HCT116 (cell line): Measurements from ENCODE around the gene CA4. TPM values are rescaled to one million over a fixed set of nuclear protein-coding genes. Genes with fewer than 3 reads are reported as not detected.

Experiments
- ATAC-seq: fragments of 200-7000 bp; cut with Tn5 transposase; 2 replicates; pipeline ENCODE4 v1.9.1; 2020; ENCODE audit warnings: mild to moderate bottlenecking, moderate library complexity
- BruUV-seq: library from RNA; stranded (reverse); fragments of 400-500 nt; replicated peaks from 2 replicates; lab custom pipeline; 2021; lab: Mats Ljungman, UMichigan
- CTCF ChIA-PET: fragments of 300-600 bp; sonication (Branson Sonifier 250); formaldehyde crosslinking; loops from one replicate; lab custom pipeline; 2021; ENCODE audit warnings: antibody characterized with exemption; lab: Charles Lee
- POLR2A ChIA-PET: fragments of 300-600, 350-600 bp; sonication (Branson Sonifier 250); formaldehyde crosslinking; loops from one replicate; lab custom pipeline; 2021; ENCODE audit warnings: antibody characterized with exemption; lab: Charles Lee
- RAD21 ChIA-PET, 2 experiments: fragments of 300-600 bp; sonication (Branson Sonifier 250); formaldehyde crosslinking; loops; one replicate each; lab custom pipeline; 2023; ENCODE audit warnings: low total read pairs in 2 of 2; ENCODE audit not compliant: uncharacterized antibody in 2 of 2, unreplicated experiment in 2 of 2, low non-redundant PET in 1 of 2; lab: Charles Lee
- DNase-seq: peaks from one replicate; pipeline ENCODE4 v3.0.0-alpha.2; 2010; ENCODE audit warnings: low read depth, low spot score
- H2AFZ ChIP-seq: fragments of 200-600 bp; shearing (Covaris generic), sonication (generic); 2 replicates; pipeline ENCODE4 v1.6.1; 2017; ENCODE audit warnings: low read depth, mixed run types, mixed read lengths, antibody characterized with exemption, low read length; ENCODE audit not compliant: poor library complexity, severe bottlenecking
- H3K27ac ChIP-seq: 2 replicates; pipeline ENCODE4 v1.5.1; 2012; ENCODE audit warnings: low read depth, low read length
- H3K27me3 ChIP-seq: fragments of 200-600 bp; sonication (generic); 2 replicates; pipeline ENCODE4 v1.6.1; 2016; ENCODE audit warnings: mixed run types, low read length, mixed read lengths; ENCODE audit not compliant: insufficient read depth
- H3K36me3 ChIP-seq, 2 experiments: fragments of 200-500 bp in 1 of 2; fragments of 200-600 bp in 1 of 2; sonication (Bioruptor generic) in 1 of 2; sonication (generic) in 1 of 2; 2 replicates each; pipeline versions ENCODE4 v1.5.1 to v1.6.1; 2014 to 2016; ENCODE audit warnings: low read length in 2 of 2, inconsistent platforms in 1 of 2, mixed read lengths in 1 of 2, mixed run types in 1 of 2; ENCODE audit not compliant: insufficient read depth in 2 of 2, control insufficient read depth in 1 of 2
- H3K4me1 ChIP-seq, 2 experiments: fragments of 200-600 bp in 1 of 2; sonication (generic) in 1 of 2; 2 replicates each; pipeline versions ENCODE4 v1.5.1 to v1.6.1; 2012 to 2017; ENCODE audit warnings: low read length in 2 of 2, inconsistent platforms in 1 of 2, mild to moderate bottlenecking in 1 of 2, mixed read lengths in 1 of 2, mixed run types in 1 of 2, moderate library complexity in 1 of 2; ENCODE audit not compliant: insufficient read depth in 2 of 2, control insufficient read depth in 1 of 2
- H3K4me2 ChIP-seq: fragments of 200-600 bp; sonication (generic); 2 replicates; pipeline ENCODE4 v1.6.1; 2017; ENCODE audit warnings: mixed run types, low read length, mixed read lengths
- H3K4me3 ChIP-seq, 2 experiments: fragments of 200-600 bp in 1 of 2; sonication (generic) in 1 of 2; replicated peaks in 1 of 2; 2 replicates each; pipeline ENCODE4 v1.5.1; 2011 to 2016; ENCODE audit warnings: low read length in 2 of 2, control low read depth in 1 of 2, low read depth in 1 of 2, mild to moderate bottlenecking in 1 of 2, mixed read lengths in 1 of 2, mixed run types in 1 of 2
- H3K79me2 ChIP-seq: fragments of 200-600 bp; sonication (generic); 2 replicates; pipeline ENCODE4 v1.6.1; 2017; ENCODE audit warnings: mild to moderate bottlenecking, mixed run types, low read length, moderate library complexity, mixed read lengths; ENCODE audit not compliant: insufficient read depth
- H3K9ac ChIP-seq: fragments of 200-600 bp; sonication (generic); 2 replicates; pipeline ENCODE4 v1.6.1; 2016; ENCODE audit warnings: low read length, mixed read lengths
- H3K9me2 ChIP-seq: fragments of 200-600 bp; sonication (generic), shearing (Covaris generic); 2 replicates; pipeline ENCODE4 v1.6.1; 2017; ENCODE audit warnings: mixed run types, mild to moderate bottlenecking, moderate library complexity; ENCODE audit not compliant: insufficient read depth
- H3K9me3 ChIP-seq, 2 experiments: fragments of 200-500 bp in 1 of 2; fragments of 200-600 bp in 1 of 2; sonication (Bioruptor generic) in 1 of 2; sonication (generic) in 1 of 2; 2 replicates each; pipeline ENCODE4 v1.6.1; 2014 to 2017; ENCODE audit warnings: low read length in 2 of 2, mixed read lengths in 2 of 2, inconsistent platforms in 1 of 2, low read depth in 1 of 2, mild to moderate bottlenecking in 1 of 2, mixed run types in 1 of 2, moderate library complexity in 1 of 2; ENCODE audit not compliant: control insufficient read depth in 1 of 2, insufficient read depth in 1 of 2
- H4K20me1 ChIP-seq: fragments of 200-600 bp; sonication (generic), shearing (Covaris generic); 2 replicates; pipeline ENCODE4 v1.6.1; 2017; ENCODE audit warnings: mixed run types, mild to moderate bottlenecking, moderate library complexity; ENCODE audit not compliant: insufficient read depth
- CEBPB ChIP-seq: IDR thresholded peaks from 2 replicates; pipeline ENCODE4 v1.6.1; 2012; ENCODE audit warnings: low read depth
- EGR1 ChIP-seq: IDR thresholded peaks from 2 replicates; pipeline ENCODE4 v1.6.1; 2012; ENCODE audit warnings: low read depth
- ELF1 ChIP-seq: IDR thresholded peaks from 2 replicates; pipeline ENCODE4 v1.6.1; 2012; ENCODE audit warnings: low read depth, borderline replicate concordance
- EZH2 ChIP-seq: fragments of 200-600 bp; sonication (generic); IDR thresholded peaks from 2 replicates; pipeline ENCODE4 v1.6.1; 2017; ENCODE audit warnings: antibody characterized with exemption, mixed run types
- FOSL1 ChIP-seq: IDR thresholded peaks from 2 replicates; pipeline ENCODE4 v1.6.1; 2012; ENCODE audit warnings: low read depth
- JUND ChIP-seq: IDR thresholded peaks from 2 replicates; pipeline ENCODE4 v1.6.1; 2012
- POLR2A ChIP-seq: IDR thresholded peaks from 2 replicates; pipeline ENCODE4 v1.7.0; 2011; ENCODE audit warnings: borderline replicate concordance; ENCODE audit not compliant: insufficient read depth, insufficient read length; ENCODE audit errors: extremely low read depth
- POLR2AphosphoS5 ChIP-seq: IDR thresholded peaks from 2 replicates; pipeline ENCODE4 v1.6.1; 2011; ENCODE audit warnings: mild to moderate bottlenecking, low read depth, low read length, moderate library complexity
- SP1 ChIP-seq: IDR thresholded peaks from 2 replicates; pipeline ENCODE4 v1.6.1; 2012; ENCODE audit warnings: low read depth
- SRF ChIP-seq: IDR thresholded peaks from 2 replicates; pipeline ENCODE4 v1.6.1; 2012; ENCODE audit warnings: low read depth
- YY1 ChIP-seq: IDR thresholded peaks from 2 replicates; pipeline ENCODE4 v1.6.1; 2011; ENCODE audit warnings: low read length, low read depth, moderate library complexity, mild to moderate bottlenecking; ENCODE audit not compliant: insufficient replicate concordance; ENCODE audit errors: extremely low read depth
- ZBTB33 ChIP-seq: IDR thresholded peaks from 2 replicates; pipeline ENCODE4 v1.6.1; 2011; ENCODE audit warnings: mild to moderate bottlenecking, low read length, moderate library complexity; ENCODE audit not compliant: insufficient replicate concordance; ENCODE audit errors: extremely low read depth
- ZFX ChIP-seq: fragments of 450-650 bp; IDR thresholded peaks from 2 replicates; pipeline ENCODE4 v1.6.1; 2017
- ZNF274 ChIP-seq: fragments of 200-500 bp; sonication (Bioruptor generic); IDR thresholded peaks from 2 replicates; pipeline ENCODE4 v1.6.1; 2014; ENCODE audit warnings: mild to moderate bottlenecking, low read depth, low read length, inconsistent platforms
- intact Hi-C: fragments of 100-400 bp; cut with micrococcal nuclease; formaldehyde crosslinking; loops from 2 replicates; pipeline ENCODE4 v1.10.0; 2022
- total RNA-seq: library from RNA; stranded (reverse); gene quantifications from one replicate; pipeline ENCODE4 v1.2.1, GENCODE V29; 2021; ENCODE audit not compliant: unreplicated experiment
- TF ChIP-seq, protein P1 (sequence below): IDR thresholded peaks from 2 replicates; pipeline ENCODE4 v1.6.1; 2012
- TF ChIP-seq, protein P2 (sequence below), 3 experiments: fragments of 200-600 bp in 1 of 3; sonication (generic) in 1 of 3; IDR thresholded peaks in 2 of 3; conservative IDR thresholded peaks in 1 of 3; 2 replicates each; pipeline ENCODE4 v1.5.1; 2012 to 2017; ENCODE audit warnings: low read depth in 2 of 3, low read length in 2 of 3, antibody characterized with exemption in 1 of 3, borderline replicate concordance in 1 of 3, control low read depth in 1 of 3, mild to moderate bottlenecking in 1 of 3, mixed read lengths in 1 of 3, mixed run types in 1 of 3, moderate library complexity in 1 of 3; ENCODE audit not compliant: insufficient read depth in 1 of 3
- TF ChIP-seq, protein P3 (sequence below): IDR thresholded peaks from 2 replicates; pipeline ENCODE4 v1.6.1; 2012

CA4 gene
- total RNA-seq, 1 experiment from 2014 or later = 0.20 TPM

- POLR2A ChIA-PET = no interaction called here
- no peaks in the 10 kb centered on the region for H3K9me2 ChIP-seq
- H4K20me1 ChIP-seq = no peaks in the 10 kb centered on the region
- H2AFZ ChIP-seq = no peak overlapping the region
- no peak overlapping the region for H3K4me2 ChIP-seq
- ATAC-seq = no peak
- no peak for TF ChIP-seq CEBPB
- TF ChIP-seq FOSL1 = no peak
- no peak for TF ChIP-seq SP1
- TF ChIP-seq, protein P1, sequence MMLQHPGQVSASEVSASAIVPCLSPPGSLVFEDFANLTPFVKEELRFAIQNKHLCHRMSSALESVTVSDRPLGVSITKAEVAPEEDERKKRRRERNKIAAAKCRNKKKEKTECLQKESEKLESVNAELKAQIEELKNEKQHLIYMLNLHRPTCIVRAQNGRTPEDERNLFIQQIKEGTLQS = no peak
- TF ChIP-seq ZFX = no peak
- no peak for TF ChIP-seq SRF
- TF ChIP-seq EGR1 = no peak
- TF ChIP-seq JUND = no peak
- TF ChIP-seq, protein P2, sequence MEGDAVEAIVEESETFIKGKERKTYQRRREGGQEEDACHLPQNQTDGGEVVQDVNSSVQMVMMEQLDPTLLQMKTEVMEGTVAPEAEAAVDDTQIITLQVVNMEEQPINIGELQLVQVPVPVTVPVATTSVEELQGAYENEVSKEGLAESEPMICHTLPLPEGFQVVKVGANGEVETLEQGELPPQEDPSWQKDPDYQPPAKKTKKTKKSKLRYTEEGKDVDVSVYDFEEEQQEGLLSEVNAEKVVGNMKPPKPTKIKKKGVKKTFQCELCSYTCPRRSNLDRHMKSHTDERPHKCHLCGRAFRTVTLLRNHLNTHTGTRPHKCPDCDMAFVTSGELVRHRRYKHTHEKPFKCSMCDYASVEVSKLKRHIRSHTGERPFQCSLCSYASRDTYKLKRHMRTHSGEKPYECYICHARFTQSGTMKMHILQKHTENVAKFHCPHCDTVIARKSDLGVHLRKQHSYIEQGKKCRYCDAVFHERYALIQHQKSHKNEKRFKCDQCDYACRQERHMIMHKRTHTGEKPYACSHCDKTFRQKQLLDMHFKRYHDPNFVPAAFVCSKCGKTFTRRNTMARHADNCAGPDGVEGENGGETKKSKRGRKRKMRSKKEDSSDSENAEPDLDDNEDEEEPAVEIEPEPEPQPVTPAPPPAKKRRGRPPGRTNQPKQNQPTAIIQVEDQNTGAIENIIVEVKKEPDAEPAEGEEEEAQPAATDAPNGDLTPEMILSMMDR (IDR thresholded peaks at IDR 0.05 in 2 of 3, conservative IDR thresholded peaks at IDR 0.05 in 1 of 3; ENCODE audit: borderline replicate concordance in 1 of 3, insufficient read depth in 1 of 3, low read depth in 2 of 3, low read length in 2 of 3) = no peak
- TF ChIP-seq ZBTB33 = no peak
- TF ChIP-seq EZH2 = no peak
- TF ChIP-seq POLR2A = no peak
- no peak for TF ChIP-seq ZNF274
- no peak for TF ChIP-seq YY1
- TF ChIP-seq POLR2AphosphoS5 = no peak
- TF ChIP-seq, protein P3, sequence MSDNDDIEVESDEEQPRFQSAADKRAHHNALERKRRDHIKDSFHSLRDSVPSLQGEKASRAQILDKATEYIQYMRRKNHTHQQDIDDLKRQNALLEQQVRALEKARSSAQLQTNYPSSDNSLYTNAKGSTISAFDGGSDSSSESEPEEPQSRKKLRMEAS = no peak
- no peak for TF ChIP-seq ELF1
- TF ChIP-seq, all 23 proteins: peak for 0
- Histone ChIP-seq H3K27me3 (no peaks in the 10 kb centered on the region), H3K9me3 (no peaks in the 10 kb centered on the region), H3K27ac (no peak overlapping the region), H3K4me3 (no peak overlapping the region), H3K36me3 (no peaks in the 10 kb centered on the region), H3K79me2 (no peaks in the 10 kb centered on the region), H3K4me1 (no peaks in the 10 kb centered on the region), H3K9ac (no peak overlapping the region)
- ChIA-PET RAD21 (no interaction called here), CTCF (interaction anchor here (1.4 kb wide), 1 partner anchor 12 kb away, joined by 8 read pairs; no protein-coding TSS in a partner anchor)
- intact Hi-C loops = no loop called here
- BruUV-seq = no TSS peak
- no peak for DNase-seq
Measured at GRCh38 chr17:60153606-60154390, 4.0 kb downstream of the CA4 start.
